Activated T-helper 1 cell treated with anti-CD3 and anti-CD28 coated beads, Interleukin-2, amount 50 U/mL, for 16 hours (primary cell): ENCODE measurements around the gene C13orf46.
"Not testable (repeated sequence)": the region's sequence is repeated elsewhere in the genome, so short reads cannot be mapped to it uniquely, and the experiment has no call there.

Experiments used
- DNase-seq, 2 donors: peaks; one replicate each; pipeline ENCODE4 v3.0.0-alpha.2; 2020; ENCODE audit warnings: low read depth in 1 of 2, low spot score in 1 of 2

Gene C13orf46

GRCh38 chr13:113995051-113995601, 21.2 kb upstream of the C13orf46 start:
- DNase-seq, result no peak

GRCh38 chr13:113992276-113993005, 18.6 kb upstream of the C13orf46 start:
- DNase-seq, result no peak

DNA sequence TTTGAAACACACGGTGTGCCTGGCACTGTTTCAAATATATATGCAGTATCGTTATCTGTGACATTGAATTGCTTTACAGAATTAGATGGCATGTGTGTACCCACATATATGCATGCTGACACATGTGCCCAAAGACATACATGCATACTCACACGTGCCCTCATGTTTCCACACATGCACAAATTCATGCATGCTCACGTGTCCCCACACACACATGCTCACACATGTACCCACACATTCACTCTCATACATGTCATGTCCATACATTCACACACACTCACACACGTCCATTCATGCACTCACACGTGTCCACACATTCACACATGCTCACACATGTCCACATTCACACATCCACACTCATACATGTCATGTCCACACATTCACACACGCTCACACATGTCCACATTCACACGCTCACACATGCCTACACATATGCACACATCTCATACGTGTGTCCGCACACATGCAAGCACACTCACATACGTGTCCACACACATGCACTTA, 17.9 kb upstream of the C13orf46 start:
- DNase-seq, result no peak

DNA sequence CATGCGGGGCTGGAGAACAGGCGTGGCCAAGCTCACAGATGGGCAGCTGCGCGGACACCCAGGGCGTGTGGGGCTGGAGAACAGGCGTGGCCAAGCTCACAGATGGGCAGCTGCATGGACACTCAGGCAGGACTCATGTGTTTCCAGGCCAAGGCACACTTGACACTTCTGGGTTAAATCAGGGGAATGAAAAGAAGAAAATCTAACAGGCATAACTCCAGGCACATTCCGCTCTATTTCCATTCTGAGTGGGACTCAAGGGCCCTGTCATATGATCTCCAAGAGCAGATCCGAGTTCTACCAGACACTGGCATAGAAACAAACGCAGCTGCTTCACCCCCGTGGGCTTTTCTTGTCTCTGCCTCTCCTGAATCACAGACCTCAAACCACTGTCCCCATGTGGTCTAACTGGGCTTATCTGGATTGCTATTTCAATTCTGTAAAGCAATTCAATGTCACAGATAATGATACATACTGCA, 17.4 kb upstream of the C13orf46 start:
- no peak for DNase-seq

GRCh38 chr13:113990321-113990837, 16.5 kb upstream of the C13orf46 start:
- no peak for DNase-seq

DNA sequence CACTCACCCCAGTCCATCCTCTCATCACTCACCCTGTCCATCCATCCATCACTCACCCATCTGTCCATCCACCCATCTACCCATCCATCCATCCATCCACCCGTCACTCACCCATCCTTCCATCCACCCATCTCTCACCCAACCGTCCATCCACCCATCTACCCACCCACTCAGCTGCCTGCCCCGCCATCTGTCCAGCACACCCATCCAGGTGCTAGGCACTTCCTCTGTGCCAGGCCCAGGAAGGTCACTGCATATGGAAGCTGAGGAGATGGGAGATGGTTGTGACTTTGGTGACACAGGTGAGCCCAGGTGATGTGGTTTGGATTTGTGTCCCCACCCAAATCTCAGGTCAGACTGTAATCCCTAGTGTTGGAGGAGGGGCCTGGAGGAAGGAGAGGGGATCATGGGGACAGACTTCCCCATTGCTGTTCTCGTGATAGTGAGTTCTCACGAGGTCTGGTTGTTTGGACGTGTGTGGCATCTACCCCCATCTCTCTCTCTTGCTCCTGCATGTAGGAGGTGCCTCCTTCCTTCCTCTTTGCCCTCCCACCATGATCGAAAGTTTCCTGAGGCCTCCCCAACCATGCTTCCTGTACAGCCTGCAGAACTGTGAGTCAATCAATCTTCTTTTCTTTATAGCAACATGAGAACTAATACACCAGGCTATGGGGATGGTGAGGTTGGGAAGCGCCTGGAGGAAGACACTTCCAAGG, 15.9 kb upstream of the C13orf46 start:
- no peak for DNase-seq

- DNase-seq, result not testable (repeated sequence)
Observed at GRCh38 chr13:113988859-113989258, 15.0 kb upstream of the C13orf46 start.

GRCh38 chr13:113982296-113982661, 8.4 kb upstream of the C13orf46 start:
- no peak for DNase-seq

GRCh38 chr13:113981611-113982295, 7.9 kb upstream of the C13orf46 start:
- DNase-seq, result no peak

GRCh38 chr13:113981194-113981605, 7.3 kb upstream of the C13orf46 start:
- no peak for DNase-seq

GRCh38 chr13:113980489-113981064, 6.7 kb upstream of the C13orf46 start:
- no peak for DNase-seq

GRCh38 chr13:113979791-113980471, 6.1 kb upstream of the C13orf46 start:
- no peak for DNase-seq

GRCh38 chr13:113978741-113979481, 5.0 kb upstream of the C13orf46 start:
- DNase-seq, result no peak

DNA sequence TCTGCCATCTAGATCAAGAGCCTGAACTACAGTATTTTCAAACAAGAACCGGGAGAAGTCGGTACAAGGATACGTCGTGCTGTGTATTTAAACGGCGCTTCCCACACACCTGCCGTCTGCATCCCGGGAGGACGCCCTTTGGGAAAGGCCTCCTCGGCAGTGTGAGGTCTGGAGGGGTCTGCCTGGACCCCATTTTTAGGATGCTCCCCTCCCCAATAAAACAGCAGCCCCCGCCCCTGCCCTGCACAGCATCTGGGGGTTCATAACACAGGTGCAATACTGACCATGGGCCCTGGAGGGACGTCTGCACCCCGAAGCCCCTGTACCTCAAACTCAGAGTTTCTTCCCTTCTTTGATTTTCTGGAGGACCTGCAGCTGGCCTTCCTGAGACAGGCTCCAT, 4.1 kb upstream of the C13orf46 start:
- no peak for DNase-seq

- no peak for DNase-seq
Observed at GRCh38 chr13:113976711-113977684, 3.1 kb upstream of the C13orf46 start.

DNA sequence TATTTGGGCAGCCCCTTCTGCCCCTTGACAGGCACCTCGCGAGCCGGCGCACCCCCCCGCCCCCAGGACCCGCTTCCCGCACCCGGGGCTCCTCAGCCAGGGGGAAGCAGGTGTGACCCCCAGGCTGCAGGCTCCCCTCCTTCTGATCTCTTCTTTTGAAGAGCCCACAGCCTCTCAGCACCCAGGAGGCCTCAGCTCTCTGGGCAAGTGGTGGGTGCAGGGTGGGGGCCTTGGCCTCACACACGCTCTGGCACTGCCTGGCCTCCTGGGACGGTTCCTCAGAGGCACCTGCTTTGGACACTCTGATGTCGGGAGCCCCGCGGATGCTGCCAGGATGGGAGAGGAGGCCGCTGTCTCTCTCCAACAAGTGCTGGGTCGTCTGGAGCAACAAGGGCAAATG, 1.5 kb upstream of the C13orf46 start:
- DNase-seq, result no peak

DNA sequence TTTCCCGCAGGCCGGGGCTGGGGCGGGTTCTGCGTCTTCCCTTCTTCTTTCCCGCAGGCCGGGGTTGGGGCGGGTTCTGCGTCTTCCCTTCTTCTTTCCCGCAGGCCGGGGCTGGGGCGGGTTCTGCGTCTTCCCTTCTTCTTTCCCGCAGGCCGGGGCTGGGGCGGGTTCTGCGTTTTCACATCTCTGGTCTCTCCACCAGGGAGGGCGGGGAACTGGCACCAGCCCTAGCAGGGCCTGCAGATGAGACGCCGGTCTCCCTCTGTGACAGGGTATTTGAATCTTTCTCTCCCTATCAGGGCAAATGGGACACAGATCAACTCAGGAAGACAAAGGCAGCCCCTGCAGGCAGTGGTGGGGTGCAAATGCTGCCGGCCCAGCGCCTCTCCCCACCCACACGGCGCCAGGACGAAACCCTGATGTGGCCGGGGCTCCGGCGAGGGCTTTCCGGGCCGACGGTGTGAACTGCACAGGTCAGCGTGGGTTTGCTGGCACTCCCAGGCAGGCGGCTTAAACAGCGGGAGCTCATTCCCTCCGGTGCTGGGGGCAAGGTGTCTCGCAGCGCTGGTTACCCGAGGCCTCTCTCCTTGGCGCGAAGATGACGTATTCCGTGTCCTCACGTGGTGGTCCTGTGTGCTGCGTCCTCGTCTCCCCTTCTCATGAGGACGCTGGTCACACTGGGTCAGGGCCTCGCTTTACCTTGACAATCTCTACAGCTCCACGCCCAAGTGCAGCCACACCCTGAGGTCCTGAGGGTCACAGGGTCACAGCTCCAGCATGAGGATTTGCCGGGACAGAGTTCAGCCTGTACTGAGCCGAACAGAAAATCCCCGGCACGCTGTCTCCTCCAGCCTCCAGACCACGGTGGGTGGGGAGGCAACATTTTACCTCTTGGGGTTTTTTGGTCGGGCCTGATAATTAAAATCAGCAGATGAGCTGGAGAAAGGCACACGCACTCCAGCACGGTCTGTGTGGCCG, 717 bp upstream of the C13orf46 start:
- no peak for DNase-seq
